DMS 273 treated with DMSO at 0.1 percent for 48 hours (cell line): ENCODE results near the gene BAG1.

Experiments
- DNase-seq: peaks from one replicate; lab custom pipeline; 2025; lab: John Stamatoyannopoulos, UW

Gene BAG1

GRCh38 chr9:33210006-33210715, 54.3 kb downstream of the BAG1 start:
- DNase-seq: no peak

- no peak for DNase-seq
Measured at GRCh38 chr9:33209394-33209793, 55.1 kb downstream of the BAG1 start.

- no peak for DNase-seq
Measured at GRCh38 chr9:33202552-33203201, 61.8 kb downstream of the BAG1 start.
